Neutrophil (primary cell): ENCODE measurements around the gene CDH10.

Experiments
- H3K27ac ChIP-seq: fragments of 200-600 bp; sonication (generic); 2 replicates; pipeline ENCODE4 v1.5.1; 2016; ENCODE audit warnings: mild to moderate bottlenecking, moderate library complexity
- H3K27me3 ChIP-seq: fragments of 200-600 bp; sonication (generic); 2 replicates; pipeline ENCODE4 v1.6.0; 2016; ENCODE audit warnings: mild to moderate bottlenecking
- H3K36me3 ChIP-seq: fragments of 200-600 bp; sonication (generic); 2 replicates; pipeline ENCODE4 v1.5.1; 2017
- H3K4me1 ChIP-seq, 2 experiments: fragments of 200-600 bp in 1 of 2; sonication (generic) in 1 of 2; 1 replicate in 1 of 2; 2 replicates in 1 of 2; pipeline versions ENCODE4 v1.5.1 to v1.6.1; 2013 to 2016; ENCODE audit warnings: low read depth in 1 of 2, low read length in 1 of 2, mild to moderate bottlenecking in 1 of 2, moderate library complexity in 1 of 2; ENCODE audit not compliant: control insufficient read depth in 1 of 2, insufficient read depth in 1 of 2
- H3K4me3 ChIP-seq, 2 experiments: fragments of 200-600 bp in 1 of 2; sonication (generic) in 1 of 2; 1 replicate in 1 of 2; 2 replicates in 1 of 2; pipeline ENCODE4 v1.5.1; 2013 to 2016; ENCODE audit warnings: low read depth in 1 of 2, low read length in 1 of 2, mild to moderate bottlenecking in 1 of 2, moderate library complexity in 1 of 2
- H3K9me3 ChIP-seq: fragments of 200-600 bp; sonication (generic); 2 replicates; pipeline ENCODE4 v1.5.1; 2016
- TF ChIP-seq, protein P1 (sequence below): fragments of 200-600 bp; sonication (generic); IDR thresholded peaks from 2 replicates; pipeline ENCODE4 v1.5.1; 2016; ENCODE audit warnings: antibody characterized with exemption

Gene CDH10

DNA sequence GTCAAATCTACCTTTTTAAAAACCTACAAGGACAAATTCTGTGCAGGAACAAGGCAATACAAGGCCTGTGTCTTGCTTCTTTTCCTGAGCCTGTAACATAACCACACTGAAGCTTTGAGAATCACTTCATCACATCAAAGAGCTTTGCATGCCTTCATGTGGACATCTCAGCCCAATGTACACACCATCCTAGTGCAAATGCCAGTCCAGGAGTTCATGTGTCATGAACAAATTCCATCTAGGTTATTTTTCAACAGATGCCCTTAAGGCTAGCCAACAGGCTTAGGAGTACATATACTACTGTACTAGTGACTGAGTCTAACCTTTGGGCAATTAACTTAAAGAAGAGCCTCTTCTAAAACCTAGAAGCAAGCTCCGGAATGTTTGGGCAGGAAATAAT, 106.4 kb downstream of the CDH10 start:
- no peaks in the 10 kb centered on the region for H3K4me1 ChIP-seq

DNA sequence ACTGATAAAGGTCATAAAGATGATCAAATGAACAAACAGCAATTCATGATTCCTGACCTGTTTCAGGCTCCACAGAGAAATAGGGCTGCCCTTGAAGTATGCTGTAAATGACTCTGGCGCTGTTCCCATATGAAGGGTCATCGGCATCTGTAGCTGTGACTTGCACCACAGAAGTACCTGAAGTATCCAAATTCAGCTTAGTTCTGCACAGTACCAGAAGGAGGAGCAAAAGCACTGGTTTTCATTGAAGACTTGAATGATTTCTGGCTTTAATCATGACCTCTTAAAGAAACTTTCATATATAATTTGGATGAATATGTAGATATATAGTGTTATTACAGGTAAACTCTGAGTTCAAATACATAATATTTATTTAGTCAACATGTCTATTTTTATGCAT, 109.1 kb downstream of the CDH10 start:
- H3K9me3 ChIP-seq, result no peaks in the 10 kb centered on the region
- H3K27me3 ChIP-seq, result no peaks in the 10 kb centered on the region
- H3K27ac ChIP-seq, result no peak overlapping the region
- TF ChIP-seq, protein P1, sequence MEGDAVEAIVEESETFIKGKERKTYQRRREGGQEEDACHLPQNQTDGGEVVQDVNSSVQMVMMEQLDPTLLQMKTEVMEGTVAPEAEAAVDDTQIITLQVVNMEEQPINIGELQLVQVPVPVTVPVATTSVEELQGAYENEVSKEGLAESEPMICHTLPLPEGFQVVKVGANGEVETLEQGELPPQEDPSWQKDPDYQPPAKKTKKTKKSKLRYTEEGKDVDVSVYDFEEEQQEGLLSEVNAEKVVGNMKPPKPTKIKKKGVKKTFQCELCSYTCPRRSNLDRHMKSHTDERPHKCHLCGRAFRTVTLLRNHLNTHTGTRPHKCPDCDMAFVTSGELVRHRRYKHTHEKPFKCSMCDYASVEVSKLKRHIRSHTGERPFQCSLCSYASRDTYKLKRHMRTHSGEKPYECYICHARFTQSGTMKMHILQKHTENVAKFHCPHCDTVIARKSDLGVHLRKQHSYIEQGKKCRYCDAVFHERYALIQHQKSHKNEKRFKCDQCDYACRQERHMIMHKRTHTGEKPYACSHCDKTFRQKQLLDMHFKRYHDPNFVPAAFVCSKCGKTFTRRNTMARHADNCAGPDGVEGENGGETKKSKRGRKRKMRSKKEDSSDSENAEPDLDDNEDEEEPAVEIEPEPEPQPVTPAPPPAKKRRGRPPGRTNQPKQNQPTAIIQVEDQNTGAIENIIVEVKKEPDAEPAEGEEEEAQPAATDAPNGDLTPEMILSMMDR, result no peak
- H3K4me1 ChIP-seq, result no peaks in the 10 kb centered on the region
- no peaks in the 10 kb centered on the region for H3K36me3 ChIP-seq
- no peak overlapping the region for H3K4me3 ChIP-seq

More for the DNA sequence above, 106.4 kb downstream of the CDH10 start:
- TF ChIP-seq, protein P1, result no peak
- Histone ChIP-seq H3K27ac (no peak overlapping the region), H3K27me3 (no peaks in the 10 kb centered on the region), H3K36me3 (no peaks in the 10 kb centered on the region), H3K4me3 (no peak overlapping the region), H3K9me3 (no peaks in the 10 kb centered on the region)

DNA sequence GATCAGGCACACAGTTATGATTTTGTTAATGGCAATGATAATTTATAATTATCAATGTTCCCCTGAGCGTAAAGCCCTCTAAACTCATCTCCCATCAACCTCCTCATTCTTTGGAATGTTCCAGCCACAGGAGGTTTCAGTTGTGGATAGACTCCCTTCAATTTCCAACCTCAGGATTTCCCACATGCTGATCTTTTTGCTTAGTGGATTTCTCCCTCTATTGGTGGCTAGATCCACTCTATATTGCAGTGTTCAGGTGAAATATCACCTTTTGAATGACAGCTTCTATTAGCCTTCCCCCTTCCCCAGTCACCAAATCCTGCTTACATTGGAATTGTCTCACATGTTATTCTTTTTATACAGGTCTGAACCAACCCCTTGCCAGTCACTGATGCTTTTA, 113.9 kb downstream of the CDH10 start:
- TF ChIP-seq, protein P1, result no peak
- Histone ChIP-seq H3K36me3 (no peaks in the 10 kb centered on the region), H3K27me3 (no peaks in the 10 kb centered on the region), H3K4me1 (no peaks in the 10 kb centered on the region), H3K4me3 (no peak overlapping the region), H3K9me3 (no peaks in the 10 kb centered on the region), H3K27ac (no peak overlapping the region)

DNA sequence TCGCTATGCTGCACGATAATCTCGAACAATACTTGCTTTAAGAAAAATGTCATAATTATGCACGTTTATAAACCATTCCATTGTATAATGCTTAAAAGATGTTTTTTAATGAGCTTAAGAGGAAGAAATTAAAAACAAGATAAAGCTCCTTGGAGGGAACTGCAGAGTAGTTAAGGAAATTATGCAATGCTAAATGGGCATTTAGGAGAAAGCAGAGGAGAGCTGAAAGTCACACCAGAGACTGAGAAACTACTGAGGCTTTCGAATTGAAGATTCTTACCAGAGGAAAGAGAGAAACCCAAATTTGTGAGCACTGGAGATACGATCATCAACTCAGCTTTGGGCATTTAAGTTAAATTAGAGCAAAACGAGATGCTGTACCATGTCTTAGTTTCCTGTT, 119.4 kb downstream of the CDH10 start:
- H3K9me3 ChIP-seq, result no peaks in the 10 kb centered on the region
- no peaks in the 10 kb centered on the region for H3K36me3 ChIP-seq
- H3K27ac ChIP-seq, result no peak overlapping the region
- H3K4me3 ChIP-seq, result no peak overlapping the region
- H3K27me3 ChIP-seq, result no peaks in the 10 kb centered on the region
- TF ChIP-seq, protein P1, result no peak
- no peaks in the 10 kb centered on the region for H3K4me1 ChIP-seq

DNA sequence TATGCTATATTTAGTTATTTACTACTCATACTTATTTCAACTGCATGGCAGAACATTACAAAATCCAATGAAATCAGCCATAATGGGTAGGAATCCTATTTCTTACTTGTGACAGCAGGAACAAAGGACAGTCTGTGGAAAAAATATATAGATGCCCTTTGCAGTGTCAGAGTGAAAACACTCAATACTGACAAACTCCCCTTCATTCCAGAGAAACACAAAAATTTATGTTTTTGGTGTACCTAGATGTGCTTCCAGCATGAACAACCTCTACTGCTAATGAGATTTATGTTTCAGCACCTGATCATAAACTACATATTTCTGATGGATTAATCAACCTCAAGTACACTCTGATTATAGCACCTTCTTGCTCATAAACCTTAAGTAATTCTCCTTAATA, 132.4 kb downstream of the CDH10 start:
- Histone ChIP-seq H3K36me3 (no peaks in the 10 kb centered on the region), H3K27me3 (no peaks in the 10 kb centered on the region), H3K27ac (no peak overlapping the region), H3K4me3 (no peak overlapping the region), H3K9me3 (no peaks in the 10 kb centered on the region), H3K4me1 (no peaks in the 10 kb centered on the region)
- TF ChIP-seq, protein P1, result no peak

DNA sequence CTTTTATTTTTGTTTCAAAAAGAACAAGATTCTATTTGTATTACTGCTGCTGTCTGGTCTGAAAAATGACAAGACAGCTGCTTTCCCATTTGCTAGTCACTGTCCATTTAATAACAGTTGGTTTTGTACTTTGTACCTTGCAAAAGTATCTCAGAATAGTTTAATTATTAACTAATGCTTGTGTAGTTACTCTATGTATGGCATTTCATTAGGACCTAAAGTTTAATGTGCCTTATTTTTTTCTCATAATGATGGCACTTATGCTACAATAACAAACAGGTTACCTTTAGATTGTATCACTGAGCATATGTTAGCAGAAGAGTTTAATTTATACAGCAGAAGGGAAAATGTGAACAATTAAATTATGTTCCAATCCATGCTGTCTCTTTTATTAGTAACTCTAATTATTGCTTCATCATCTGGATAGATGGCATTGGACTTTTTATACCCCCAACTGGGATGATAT, 134.2 kb downstream of the CDH10 start:
- Histone ChIP-seq H3K27ac (no peak overlapping the region), H3K9me3 (no peaks in the 10 kb centered on the region), H3K27me3 (no peaks in the 10 kb centered on the region), H3K4me3 (no peak overlapping the region), H3K4me1 (no peaks in the 10 kb centered on the region), H3K36me3 (no peaks in the 10 kb centered on the region)
- TF ChIP-seq, protein P1, result no peak
